Measurements from ENCODE around the gene ACTC1.

ACTC1 gene

DNA sequence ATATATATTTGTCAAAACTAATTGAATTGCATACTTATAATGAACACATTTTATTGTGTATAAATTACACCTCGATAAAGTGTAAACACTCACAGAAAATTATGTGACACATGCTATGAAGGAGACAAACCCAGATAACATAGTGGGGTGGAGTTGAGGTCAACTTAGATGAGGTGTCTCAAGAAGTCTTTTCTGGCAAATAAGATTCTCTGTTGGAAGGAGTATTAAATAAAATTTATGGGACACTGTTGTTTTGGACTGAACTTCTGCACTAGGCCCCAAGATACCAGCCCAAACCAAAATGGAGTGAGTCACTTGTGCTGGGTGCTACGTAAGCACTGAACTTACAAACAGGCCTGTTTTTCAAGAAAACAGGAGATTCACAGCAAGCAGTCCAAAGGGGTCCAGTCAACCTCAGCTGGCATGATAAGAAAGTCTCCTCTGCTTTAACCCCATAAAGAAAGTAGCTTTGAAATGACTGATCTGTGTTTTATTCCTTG, 18.7 kb downstream of the ACTC1 start:
- H3K4me3 ChIP-seq (ENCODE audit: low read depth, low read length), result no peak overlapping the region
- TF ChIP-seq, protein P1, sequence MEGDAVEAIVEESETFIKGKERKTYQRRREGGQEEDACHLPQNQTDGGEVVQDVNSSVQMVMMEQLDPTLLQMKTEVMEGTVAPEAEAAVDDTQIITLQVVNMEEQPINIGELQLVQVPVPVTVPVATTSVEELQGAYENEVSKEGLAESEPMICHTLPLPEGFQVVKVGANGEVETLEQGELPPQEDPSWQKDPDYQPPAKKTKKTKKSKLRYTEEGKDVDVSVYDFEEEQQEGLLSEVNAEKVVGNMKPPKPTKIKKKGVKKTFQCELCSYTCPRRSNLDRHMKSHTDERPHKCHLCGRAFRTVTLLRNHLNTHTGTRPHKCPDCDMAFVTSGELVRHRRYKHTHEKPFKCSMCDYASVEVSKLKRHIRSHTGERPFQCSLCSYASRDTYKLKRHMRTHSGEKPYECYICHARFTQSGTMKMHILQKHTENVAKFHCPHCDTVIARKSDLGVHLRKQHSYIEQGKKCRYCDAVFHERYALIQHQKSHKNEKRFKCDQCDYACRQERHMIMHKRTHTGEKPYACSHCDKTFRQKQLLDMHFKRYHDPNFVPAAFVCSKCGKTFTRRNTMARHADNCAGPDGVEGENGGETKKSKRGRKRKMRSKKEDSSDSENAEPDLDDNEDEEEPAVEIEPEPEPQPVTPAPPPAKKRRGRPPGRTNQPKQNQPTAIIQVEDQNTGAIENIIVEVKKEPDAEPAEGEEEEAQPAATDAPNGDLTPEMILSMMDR (IDR thresholded peaks at IDR 0.05; ENCODE audit: low read depth, low read length), result no peak
- DNase-seq (ENCODE audit: low read depth, low spot score), result no peak
- in situ Hi-C loops (cut with HindIII; ENCODE audit: low sequenced_read_pairs), result no loop called here

DNA sequence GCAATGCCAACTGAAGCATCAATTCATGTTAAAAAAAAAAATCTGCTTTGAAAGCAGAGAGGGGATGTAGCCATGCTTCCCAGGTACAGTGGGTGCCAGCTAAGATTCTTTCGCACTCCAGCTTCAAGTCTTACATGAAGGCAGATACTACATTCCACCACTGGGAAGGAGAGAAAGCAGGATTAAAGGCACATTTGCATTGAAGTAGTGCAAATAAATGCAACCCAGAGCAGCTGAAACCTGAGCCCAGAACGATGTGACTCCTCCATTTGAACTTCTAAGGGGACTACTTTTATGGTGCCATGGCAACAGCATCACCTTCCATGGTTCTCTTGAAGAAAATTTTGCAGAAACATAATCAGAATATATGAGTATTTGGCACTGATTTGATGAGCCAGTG, 21.4 kb downstream of the ACTC1 start:
- TF ChIP-seq, protein P1 (IDR thresholded peaks at IDR 0.05; ENCODE audit: low read depth, low read length), result no peak
- in situ Hi-C loops (cut with HindIII; ENCODE audit: low sequenced_read_pairs), result no loop called here
- no peak overlapping the region for H3K4me3 ChIP-seq (ENCODE audit: low read depth, low read length)
- no peak for DNase-seq (ENCODE audit: low read depth, low spot score)

DNA sequence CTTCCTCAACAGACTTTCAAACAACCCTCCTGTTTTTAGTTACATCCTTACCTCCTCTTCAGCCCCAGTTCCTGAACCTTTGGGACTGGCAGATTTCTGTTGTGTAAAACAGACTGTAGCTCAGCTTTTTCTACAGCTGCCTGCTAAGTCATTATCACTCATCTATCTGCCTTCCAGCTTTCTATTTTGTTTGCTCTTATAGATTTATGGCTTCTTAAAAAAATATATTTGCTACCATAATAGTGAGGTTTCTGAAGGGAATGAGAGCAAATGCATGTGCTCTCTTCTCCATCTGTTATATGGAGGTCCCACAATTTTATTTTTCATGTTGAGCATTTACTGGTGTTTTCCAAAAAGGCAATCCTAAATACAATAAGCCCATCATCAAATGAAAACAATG, 22.3 kb downstream of the ACTC1 start:
- TF ChIP-seq, protein P1 (IDR thresholded peaks at IDR 0.05; ENCODE audit: low read depth, low read length), result no peak
- in situ Hi-C loops (cut with HindIII; ENCODE audit: low sequenced_read_pairs), result no loop called here
- H3K4me3 ChIP-seq (ENCODE audit: low read depth, low read length), result no peak overlapping the region
- DNase-seq (ENCODE audit: low read depth, low spot score), result no peak

DNA sequence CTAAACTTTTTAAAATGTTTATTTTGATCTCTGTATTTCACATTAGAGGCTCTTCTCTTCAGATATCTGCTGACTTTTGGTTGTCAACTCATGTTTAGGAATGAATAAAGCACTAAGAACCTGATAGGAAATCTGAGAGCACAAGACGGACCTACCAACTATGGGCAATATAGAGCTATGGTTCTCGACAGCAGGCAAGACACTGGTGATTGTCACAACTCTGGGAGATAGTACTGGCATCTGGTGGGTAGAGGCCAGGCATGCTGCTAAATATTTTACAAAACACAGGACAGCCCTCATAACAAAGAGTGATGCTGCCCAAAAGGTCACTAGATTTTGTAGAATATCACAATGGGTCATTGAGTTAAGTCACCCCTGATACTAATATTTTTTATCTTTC, 23.0 kb downstream of the ACTC1 start:
- H3K4me3 ChIP-seq (ENCODE audit: low read depth, low read length), result no peak overlapping the region
- TF ChIP-seq, protein P1 (IDR thresholded peaks at IDR 0.05; ENCODE audit: low read depth, low read length), result no peak
- in situ Hi-C loops (cut with HindIII; ENCODE audit: low sequenced_read_pairs), result no loop called here
- no peak for DNase-seq (ENCODE audit: low read depth, low spot score)

- TF ChIP-seq, protein P1 (IDR thresholded peaks at IDR 0.05; ENCODE audit: low read depth, low read length), result no peak
- no peak overlapping the region for H3K4me3 ChIP-seq (ENCODE audit: low read depth, low read length)
- DNase-seq (ENCODE audit: low read depth, low spot score), result no peak
- in situ Hi-C loops (cut with HindIII; ENCODE audit: low sequenced_read_pairs), result no loop called here
These were observed 25.6 kb downstream of the ACTC1 start for GRCh38 chr15:34769711-34770110.

DNA sequence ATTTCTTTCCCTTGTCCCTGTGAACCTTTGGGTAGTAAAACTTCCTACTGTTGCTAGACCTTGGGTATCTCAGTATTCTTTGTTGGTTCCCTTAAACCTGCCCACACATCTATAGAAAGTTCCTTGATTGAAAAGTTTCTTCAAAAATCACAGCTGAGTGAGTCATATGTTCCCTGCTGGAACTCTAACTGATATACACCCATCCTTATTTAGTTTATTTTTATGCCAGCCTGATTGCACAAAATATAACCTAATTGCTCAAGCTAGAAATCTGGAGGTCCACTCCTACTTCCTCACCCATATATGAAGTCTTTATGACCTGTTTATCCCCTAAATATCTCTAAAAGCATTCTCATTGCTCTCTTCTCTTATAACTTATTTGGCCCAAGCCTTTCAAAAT, 26.8 kb downstream of the ACTC1 start:
- in situ Hi-C loops (cut with HindIII; ENCODE audit: low sequenced_read_pairs), result no loop called here
- H3K4me3 ChIP-seq (ENCODE audit: low read depth, low read length), result no peak overlapping the region
- DNase-seq (ENCODE audit: low read depth, low spot score), result no peak
- TF ChIP-seq, protein P1 (IDR thresholded peaks at IDR 0.05; ENCODE audit: low read depth, low read length), result no peak

DNA sequence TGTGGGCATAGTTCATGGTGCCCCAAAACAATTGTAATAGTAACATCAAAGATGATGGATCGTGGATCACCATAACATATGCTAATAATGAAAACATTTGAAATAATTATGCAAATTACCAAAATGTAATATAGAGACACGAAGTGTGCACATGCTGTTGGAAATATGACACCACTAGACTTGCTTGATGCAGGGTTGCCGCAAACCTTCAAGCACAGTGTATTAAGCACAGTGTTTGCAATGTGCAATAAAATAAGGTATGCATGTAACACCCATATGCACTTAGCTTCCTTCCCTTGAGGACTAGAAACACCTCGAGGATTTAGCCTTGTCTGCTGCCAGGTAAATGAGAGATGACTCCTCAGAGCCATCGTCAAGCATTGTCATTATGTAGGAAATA, 29.6 kb downstream of the ACTC1 start:
- no peak for DNase-seq (ENCODE audit: low read depth, low spot score)
- in situ Hi-C loops (cut with HindIII; ENCODE audit: low sequenced_read_pairs), result no loop called here

More for the DNA sequence above, 29.6 kb downstream of the ACTC1 start:
- H3K4me3 ChIP-seq (ENCODE audit: low read depth, low read length), result no peak overlapping the region
- TF ChIP-seq, protein P1 (IDR thresholded peaks at IDR 0.05; ENCODE audit: low read depth, low read length), result no peak

Data from astrocyte of the spinal cord (primary cell).